ENCODE data around the gene MFRP.

MFRP gene

GRCh38 chr11:119306373-119306890, 40.1 kb downstream of the MFRP start:
- TF ChIP-seq, protein P1, sequence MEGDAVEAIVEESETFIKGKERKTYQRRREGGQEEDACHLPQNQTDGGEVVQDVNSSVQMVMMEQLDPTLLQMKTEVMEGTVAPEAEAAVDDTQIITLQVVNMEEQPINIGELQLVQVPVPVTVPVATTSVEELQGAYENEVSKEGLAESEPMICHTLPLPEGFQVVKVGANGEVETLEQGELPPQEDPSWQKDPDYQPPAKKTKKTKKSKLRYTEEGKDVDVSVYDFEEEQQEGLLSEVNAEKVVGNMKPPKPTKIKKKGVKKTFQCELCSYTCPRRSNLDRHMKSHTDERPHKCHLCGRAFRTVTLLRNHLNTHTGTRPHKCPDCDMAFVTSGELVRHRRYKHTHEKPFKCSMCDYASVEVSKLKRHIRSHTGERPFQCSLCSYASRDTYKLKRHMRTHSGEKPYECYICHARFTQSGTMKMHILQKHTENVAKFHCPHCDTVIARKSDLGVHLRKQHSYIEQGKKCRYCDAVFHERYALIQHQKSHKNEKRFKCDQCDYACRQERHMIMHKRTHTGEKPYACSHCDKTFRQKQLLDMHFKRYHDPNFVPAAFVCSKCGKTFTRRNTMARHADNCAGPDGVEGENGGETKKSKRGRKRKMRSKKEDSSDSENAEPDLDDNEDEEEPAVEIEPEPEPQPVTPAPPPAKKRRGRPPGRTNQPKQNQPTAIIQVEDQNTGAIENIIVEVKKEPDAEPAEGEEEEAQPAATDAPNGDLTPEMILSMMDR (IDR thresholded peaks at IDR 0.05; ENCODE audit: low read depth, low read length): no peak
- H3K4me1 ChIP-seq: no peaks in the 10 kb centered on the region; the same call in 1 of the 2 replicates
- no peak for DNase-seq
- H3K27me3 ChIP-seq: no peaks in the 10 kb centered on the region
- no peak overlapping the region for H3K4me3 ChIP-seq (ENCODE audit: low read depth, low read length)
- H3K36me3 ChIP-seq: peaks cover 16% of the 10 kb centered on the region; the same call in 1 of the 2 replicates
- H3K9me3 ChIP-seq: no peaks in the 10 kb centered on the region

DNA sequence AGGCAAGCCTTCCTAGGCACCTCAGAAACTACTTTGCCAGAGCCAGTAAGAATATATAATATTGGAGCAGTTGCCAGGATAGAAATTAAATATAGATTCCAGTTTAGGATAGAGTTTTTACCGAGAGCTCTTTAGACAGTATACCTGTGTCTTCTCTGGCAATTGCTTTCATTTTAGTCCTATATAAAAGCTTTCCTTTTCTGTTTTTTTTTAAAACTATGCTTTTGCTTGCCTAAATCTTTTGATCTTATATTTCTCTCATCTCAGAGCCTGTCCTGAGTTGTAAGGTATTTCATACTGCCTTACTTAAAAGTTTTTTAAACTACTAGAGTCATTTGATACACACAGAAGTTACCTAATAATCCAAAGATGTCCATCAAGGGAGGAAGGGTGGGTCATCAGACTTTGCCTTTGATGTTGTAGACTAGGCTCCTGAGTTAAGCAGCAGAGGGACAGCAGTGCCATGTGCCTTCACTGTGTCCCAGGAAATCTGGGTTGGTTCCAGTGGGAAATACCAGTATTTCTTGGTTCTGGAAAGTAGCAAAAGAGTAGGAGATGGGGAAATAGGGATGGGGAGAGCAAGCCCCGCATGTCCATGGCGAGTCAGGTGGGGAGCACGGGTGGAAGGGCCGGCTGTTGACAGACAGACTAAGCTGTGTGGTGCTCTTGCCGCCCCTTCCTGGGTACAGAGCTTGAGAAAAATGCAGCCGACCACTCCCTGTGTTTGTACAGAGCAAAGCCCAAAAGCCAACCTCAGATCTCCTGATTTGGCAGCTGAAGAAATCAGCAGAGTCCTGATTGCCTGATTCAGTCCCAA, 40.7 kb downstream of the MFRP start:
- H3K4me3 ChIP-seq (ENCODE audit: low read depth, low read length): no peak overlapping the region
- no peak for DNase-seq
- H3K4me1 ChIP-seq: no peaks in the 10 kb centered on the region; the same call in 1 of the 2 replicates
- H3K36me3 ChIP-seq: peaks cover 18% of the 10 kb centered on the region; the same call in 1 of the 2 replicates
- no peaks in the 10 kb centered on the region for H3K27me3 ChIP-seq
- TF ChIP-seq, protein P1 (IDR thresholded peaks at IDR 0.05; ENCODE audit: low read depth, low read length): no peak
- no peaks in the 10 kb centered on the region for H3K9me3 ChIP-seq

DNA sequence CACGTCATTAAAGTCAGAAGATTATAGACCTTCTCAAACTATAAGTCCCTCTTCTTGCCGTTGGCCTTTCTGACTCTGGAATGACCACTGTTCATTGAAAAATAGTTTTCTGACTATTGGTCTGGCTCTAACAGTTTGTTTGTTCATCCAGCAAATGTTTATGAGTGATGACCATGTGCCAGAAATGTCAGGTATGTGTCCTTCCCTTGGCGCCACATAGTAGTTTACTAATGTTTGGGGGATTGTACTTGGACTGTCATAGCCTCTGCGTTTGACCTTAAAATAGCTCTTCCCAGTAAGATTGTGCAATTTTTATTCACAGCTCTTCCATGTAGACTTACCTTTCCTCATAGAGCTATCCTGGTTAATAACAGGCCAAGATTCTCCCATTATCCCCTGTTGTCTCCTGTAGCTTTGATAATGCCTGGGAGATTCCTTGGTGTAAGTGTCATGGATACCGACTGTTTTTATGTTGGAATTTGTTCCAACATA, 43.2 kb downstream of the MFRP start:
- no peak overlapping the region for H3K4me3 ChIP-seq (ENCODE audit: low read depth, low read length)
- peaks cover 6% of the 10 kb centered on the region; the same call in 1 of the 2 replicates for H3K4me1 ChIP-seq
- peaks cover 22% of the 10 kb centered on the region for H3K36me3 ChIP-seq
- DNase-seq: no peak
- TF ChIP-seq, protein P1 (IDR thresholded peaks at IDR 0.05; ENCODE audit: low read depth, low read length): no peak
- H3K27me3 ChIP-seq: no peaks in the 10 kb centered on the region
- no peaks in the 10 kb centered on the region for H3K9me3 ChIP-seq

GRCh38 chr11:119300198-119300964, 46.1 kb downstream of the MFRP start:
- DNase-seq: no peak
- TF ChIP-seq, protein P1 (IDR thresholded peaks at IDR 0.05; ENCODE audit: low read depth, low read length): no peak
- Histone ChIP-seq H3K4me1 (peaks cover 6% of the 10 kb centered on the region; the same call in 1 of the 2 replicates), H3K9me3 (no peaks in the 10 kb centered on the region), H3K36me3 (peaks cover 30% of the 10 kb centered on the region), H3K4me3 (ENCODE audit: low read depth, low read length) (no peak overlapping the region), H3K27me3 (no peaks in the 10 kb centered on the region)

- TF ChIP-seq, protein P1 (IDR thresholded peaks at IDR 0.05; ENCODE audit: low read depth, low read length): no peak
- Histone ChIP-seq H3K4me1 (peaks cover 6% of the 10 kb centered on the region; the same call in 1 of the 2 replicates), H3K36me3 (peaks cover 30% of the 10 kb centered on the region), H3K27me3 (no peaks in the 10 kb centered on the region), H3K9me3 (no peaks in the 10 kb centered on the region), H3K4me3 (ENCODE audit: low read depth, low read length) (no peak overlapping the region)
- no peak for DNase-seq
These were observed 47.1 kb downstream of the MFRP start for GRCh38 chr11:119299416-119299815.

All from BE2C (cell line).